OCI-LY3 (cell line): Measurements from ENCODE around the gene CYP1A1.

Source experiments
- CTCF ChIP-seq: fragments of 200-600, 300-600 bp; sonication (generic); IDR thresholded peaks from 2 replicates; pipeline ENCODE4 v1.5.1; 2014; ENCODE audit warnings: antibody characterized with exemption, low read length, low read depth
- EZH2phosphoT487 ChIP-seq: fragments of 200-600 bp; shearing (Covaris generic); IDR thresholded peaks from 2 replicates; pipeline ENCODE4 v1.6.1; 2018; ENCODE audit warnings: antibody characterized with exemption, mixed run types, low read depth

GRCh38 chr15:74742422-74742821 lies 17.1 kb upstream of the CYP1A1 start:
- TF ChIP-seq CTCF (no peak), EZH2phosphoT487 (no peak)
